ENCODE data around the gene SCEL.

The SCEL gene

GRCh38 chr13:77521595-77522367, 13.7 kb upstream of the SCEL start:
- DNase-seq, result no peak

DNA sequence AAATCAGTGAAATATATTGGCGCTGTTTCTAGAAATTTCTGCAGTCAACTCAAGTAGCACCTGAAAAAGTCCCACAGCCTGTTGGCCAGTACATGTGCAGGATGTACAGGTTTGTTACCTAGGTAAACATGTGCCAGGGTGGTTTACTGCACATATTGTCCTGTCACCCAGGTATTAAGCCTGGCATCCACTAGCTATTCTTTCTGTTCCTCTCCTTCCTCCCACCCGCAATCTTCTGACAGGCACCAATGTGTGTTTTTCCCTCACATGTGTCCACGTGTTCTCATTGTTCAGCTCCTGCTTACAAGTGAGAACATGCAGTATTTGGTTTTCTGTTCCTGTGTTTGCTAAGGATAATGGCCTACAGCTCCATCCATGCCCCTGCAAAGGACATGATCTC, 13.1 kb upstream of the SCEL start:
- no peak for DNase-seq

- no peak for DNase-seq
Measured at GRCh38 chr13:77523386-77523785, 12.1 kb upstream of the SCEL start.

- DNase-seq, result no peak
Measured at GRCh38 chr13:77523834-77524728, 11.4 kb upstream of the SCEL start.

DNA sequence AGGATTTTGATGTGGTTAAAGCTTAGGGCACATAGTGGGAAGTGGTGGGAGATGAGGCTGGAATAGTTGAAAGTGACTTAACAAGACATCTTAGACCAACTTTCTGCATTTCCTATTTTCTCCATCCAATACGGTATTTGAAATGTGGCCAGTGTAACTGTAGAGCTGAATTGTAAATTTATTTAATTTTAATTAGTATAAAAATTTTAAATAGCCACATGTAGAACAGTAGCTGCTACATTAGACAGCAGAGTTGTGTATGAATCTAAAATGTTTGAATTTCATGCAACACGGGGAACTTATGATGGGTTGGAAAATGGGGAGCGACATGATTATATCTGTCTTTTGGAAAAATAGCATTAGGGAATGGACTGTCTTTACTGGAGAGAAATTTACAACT, 7.1 kb upstream of the SCEL start:
- no peak for DNase-seq

GRCh38 chr13:77528834-77529500, 6.5 kb upstream of the SCEL start:
- no peak for DNase-seq

- no peak for DNase-seq
Measured at GRCh38 chr13:77529501-77529840, 6.0 kb upstream of the SCEL start.

- DNase-seq, result no peak
Measured at GRCh38 chr13:77530875-77531274, 4.6 kb upstream of the SCEL start.

- no peak for DNase-seq
Measured at GRCh38 chr13:77532983-77533382, 2.5 kb upstream of the SCEL start.

DNA sequence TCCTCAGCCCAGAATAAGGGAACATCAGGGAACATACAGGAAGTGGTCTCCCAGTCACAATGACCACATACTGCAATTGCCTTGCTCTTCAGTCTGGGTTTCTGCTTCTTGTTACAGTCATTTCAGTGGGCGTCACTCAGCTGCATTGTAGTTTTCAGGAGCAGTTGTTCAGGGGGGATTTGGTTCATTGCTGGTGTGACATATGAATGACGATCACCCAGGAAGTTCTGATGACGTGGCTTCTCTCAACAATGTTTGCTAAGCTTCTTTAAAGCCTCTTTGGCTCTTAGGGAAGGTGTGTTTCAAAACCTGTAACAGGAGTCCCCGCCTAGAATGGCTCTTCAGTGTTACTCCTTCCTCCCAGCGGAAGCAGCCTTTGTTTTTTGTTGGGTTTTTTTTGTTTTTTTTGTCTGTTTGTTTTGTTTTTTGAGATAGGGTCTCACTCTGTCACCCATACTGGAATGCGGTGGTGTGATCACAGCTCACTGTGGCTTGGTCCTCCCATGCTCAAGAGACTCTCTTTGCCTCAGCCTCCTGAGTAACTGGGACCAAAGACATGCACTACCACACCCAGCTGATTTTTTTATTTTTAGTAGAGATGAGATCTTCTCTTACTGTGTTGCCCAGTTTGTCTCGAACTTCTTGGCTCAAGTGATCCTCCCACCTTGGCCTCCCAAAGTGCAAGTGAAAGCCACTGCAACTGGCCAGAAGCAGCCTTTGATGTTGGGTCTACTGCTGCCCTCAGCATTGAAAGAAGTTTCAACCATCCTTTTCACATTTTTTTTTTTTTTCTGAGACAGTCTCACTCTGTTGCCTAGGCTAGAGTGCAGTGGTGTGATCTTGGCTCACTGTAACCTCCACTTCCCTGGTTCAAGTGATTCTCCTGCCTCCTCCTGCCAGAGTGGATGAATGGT, 1.4 kb upstream of the SCEL start:
- no peak for DNase-seq

- DNase-seq, result peak; percentile 8
Measured at GRCh38 chr13:77536358-77536757, 852 bp downstream of the SCEL start.

GRCh38 chr13:77537289-77537919, 1.9 kb downstream of the SCEL start:
- no peak for DNase-seq

DNA sequence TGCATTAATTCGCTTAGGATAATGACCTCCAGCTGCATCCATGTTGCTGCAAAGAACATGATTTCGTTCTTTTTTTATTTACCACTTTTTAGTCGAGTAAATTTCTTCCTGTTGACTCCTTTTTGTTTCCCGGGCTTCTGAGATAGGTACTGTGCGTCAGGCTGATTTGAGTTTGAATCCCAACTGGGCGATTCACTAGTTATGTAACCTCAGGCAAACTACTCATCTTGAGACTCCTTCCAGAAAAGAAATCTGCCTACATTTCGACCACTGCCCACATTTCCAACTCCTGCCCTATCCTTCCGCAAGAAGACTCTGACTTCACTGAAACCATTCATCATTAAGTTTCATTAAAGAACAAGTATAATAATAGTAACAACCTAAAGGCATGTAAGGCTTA, 8.2 kb downstream of the SCEL start:
- no peak for DNase-seq

- peak; percentile 19 for DNase-seq
Measured at GRCh38 chr13:77544355-77544754, 8.8 kb downstream of the SCEL start.

GRCh38 chr13:77544758-77545338, 9.3 kb downstream of the SCEL start:
- no peak for DNase-seq

- no peak for DNase-seq
Measured at GRCh38 chr13:77545626-77546412, 10.3 kb downstream of the SCEL start.

DNA sequence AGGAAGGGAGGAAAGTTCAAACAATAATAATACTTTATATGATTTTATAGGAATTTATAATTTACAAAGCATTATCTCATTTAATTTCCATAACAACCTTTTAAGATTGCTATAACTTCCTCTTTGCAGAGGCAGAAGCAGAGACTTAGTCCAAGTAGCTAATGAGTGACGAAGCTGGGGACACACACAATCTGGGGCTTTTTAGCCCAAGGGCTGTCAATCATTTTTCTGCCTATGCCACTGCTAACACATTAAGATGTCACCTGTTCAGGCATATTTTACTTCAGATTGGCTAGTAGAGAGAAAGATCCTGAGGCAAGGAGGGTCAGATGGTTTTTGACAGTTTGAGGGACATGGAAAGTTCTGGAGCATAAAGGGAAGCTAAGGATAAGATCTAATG, 12.6 kb downstream of the SCEL start:
- DNase-seq, result no peak

DNA sequence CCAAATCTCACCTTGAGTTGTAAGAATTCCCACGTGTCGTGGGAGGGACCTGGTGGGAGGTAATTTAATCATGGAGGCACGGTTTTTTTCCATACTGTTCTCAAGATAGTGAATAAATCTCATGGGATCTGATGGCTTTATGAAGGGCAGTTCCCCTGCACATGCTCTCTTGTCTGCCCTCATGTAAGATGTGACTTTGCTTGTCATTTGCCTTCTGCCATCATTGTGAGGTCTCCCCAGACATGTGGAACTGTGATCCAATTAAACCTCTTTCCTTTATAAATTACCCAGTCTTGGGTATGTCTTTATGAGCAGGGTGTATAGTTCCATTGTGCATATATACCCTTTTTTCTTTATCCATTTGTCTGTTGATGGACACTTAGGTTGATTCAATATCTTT, 13.1 kb downstream of the SCEL start:
- no peak for DNase-seq

DNA sequence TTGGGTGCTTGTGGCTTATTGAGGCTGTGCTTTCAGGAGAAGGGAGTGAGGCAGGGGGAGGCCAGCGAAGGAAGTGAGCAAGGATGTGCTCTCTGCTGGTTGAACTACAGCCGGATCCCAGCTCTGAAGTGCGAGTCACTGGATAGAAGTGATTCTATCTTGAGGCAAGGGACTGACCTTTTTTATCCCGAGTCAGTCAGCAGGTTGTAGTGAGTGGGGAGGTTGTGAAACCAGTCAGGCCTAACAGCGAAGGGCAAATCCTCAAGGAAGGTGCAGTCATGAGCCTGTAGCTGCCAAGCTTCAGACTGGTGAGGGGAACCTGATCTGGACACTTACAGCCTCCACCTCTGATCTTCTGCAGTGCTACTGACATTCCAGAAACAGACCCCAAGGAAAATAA, 18.6 kb downstream of the SCEL start:
- no peak for DNase-seq

DNA sequence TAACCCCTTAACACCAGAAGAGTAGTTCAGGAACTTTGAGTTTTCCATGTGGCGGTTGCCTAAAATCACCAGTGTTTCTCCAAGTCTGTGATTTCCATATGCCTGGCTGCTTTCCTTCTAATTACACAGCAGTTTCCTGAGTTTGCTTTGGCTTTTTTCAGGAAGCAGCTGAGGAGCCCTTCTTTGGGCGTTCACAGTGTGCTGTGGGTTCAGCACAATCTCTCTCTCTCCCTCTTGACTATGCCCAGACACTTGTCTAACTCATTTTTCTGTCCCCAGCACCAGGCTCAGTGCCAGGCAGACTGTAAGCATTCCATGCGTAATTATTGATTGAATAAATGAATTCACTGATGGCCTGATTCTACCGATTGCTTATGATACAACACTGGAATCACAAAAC, 19.7 kb downstream of the SCEL start:
- DNase-seq, result no peak

DNA sequence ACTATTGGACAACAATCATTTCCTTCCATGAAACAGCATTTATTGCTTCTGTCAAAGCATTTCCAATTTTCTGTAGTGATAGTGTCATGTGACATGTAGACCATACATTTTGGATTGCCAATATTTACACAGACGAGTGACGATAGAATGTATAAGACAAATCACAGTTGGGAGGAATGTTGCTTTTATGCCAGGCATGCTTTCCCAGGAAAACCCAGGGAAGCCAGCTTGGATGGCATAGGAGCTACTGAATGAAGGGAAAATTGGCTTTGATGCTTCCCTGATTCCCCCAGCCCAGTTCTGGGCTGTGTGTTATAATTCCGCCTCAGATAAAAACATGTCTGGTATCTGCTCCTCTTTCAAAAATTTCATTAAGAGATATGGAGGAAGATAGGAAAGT, 22.5 kb downstream of the SCEL start:
- DNase-seq, result no peak

Data from COR-L47 (cell line).